SK-N-SH treated with all-trans-retinoic acid at 6 μM for 48 hours (cell line): Measurements from ENCODE around the gene SLC30A5.

Source experiments
- ARNTL ChIP-seq: fragments of 450-650 bp; formaldehyde crosslinking; IDR thresholded peaks from 2 replicates; pipeline ENCODE4 v1.5.0; 2020; ENCODE audit warnings: low read depth, mild to moderate bottlenecking, moderate library complexity, borderline replicate concordance
- BACH2 ChIP-seq: fragments of 250-450 bp; sonication (Bioruptor Pico); IDR thresholded peaks from 2 replicates; pipeline ENCODE4 v1.9.0; 2021; ENCODE audit warnings: mild to moderate bottlenecking, borderline replicate concordance
- CREB5 ChIP-seq: fragments of 250-450 bp; sonication (Bioruptor Pico); IDR thresholded peaks from 2 replicates; pipeline ENCODE4 v1.5.1; 2020; ENCODE audit warnings: low read depth, mild to moderate bottlenecking, moderate library complexity
- ISL1 ChIP-seq: fragments of 250-450 bp; sonication (Bioruptor Pico); IDR thresholded peaks from 2 replicates; pipeline ENCODE4 v2.1.2; 2022; ENCODE audit warnings: mild to moderate bottlenecking, moderate library complexity
- PATZ1 ChIP-seq: fragments of 250-450 bp; sonication (Bioruptor Pico); IDR thresholded peaks from 2 replicates; pipeline ENCODE4 v1.8.0; 2020; ENCODE audit warnings: mild to moderate bottlenecking, moderate library complexity, borderline replicate concordance
- POU6F1 ChIP-seq: fragments of 250-450 bp; sonication (Bioruptor Pico); IDR thresholded peaks from 2 replicates; pipeline ENCODE4 v1.8.0; 2021; ENCODE audit warnings: low read depth, mild to moderate bottlenecking, moderate library complexity, borderline replicate concordance
- SNAI2 ChIP-seq: fragments of 250-450 bp; sonication (Bioruptor Pico); IDR thresholded peaks from 2 replicates; pipeline ENCODE4 v1.5.0; 2020; ENCODE audit warnings: mild to moderate bottlenecking, moderate library complexity
- TSHZ2 ChIP-seq: fragments of 250-450 bp; sonication (Bioruptor Pico); IDR thresholded peaks from 2 replicates; pipeline ENCODE4 v1.5.0; 2020; ENCODE audit warnings: mild to moderate bottlenecking, moderate library complexity
- ZC3H10 ChIP-seq: fragments of 250-450 bp; sonication (Bioruptor Pico); IDR thresholded peaks from 2 replicates; pipeline ENCODE4 v1.5.1; 2021; ENCODE audit warnings: mild to moderate bottlenecking, moderate library complexity

GRCh38 chr5:69074664-69075521 lies 18.9 kb upstream of the SLC30A5 start:
- no peak for TF ChIP-seq SNAI2 (CRISPR knock-in tag)
- no peak for TF ChIP-seq ARNTL (CRISPR knock-in tag)
- TF ChIP-seq PATZ1 (CRISPR knock-in tag): no peak
- no peak for TF ChIP-seq BACH2
- no peak for TF ChIP-seq ISL1 (CRISPR knock-in tag)
- TF ChIP-seq POU6F1 (CRISPR knock-in tag): no peak
- no peak for TF ChIP-seq ZC3H10
- TF ChIP-seq TSHZ2 (CRISPR knock-in tag): no peak
- TF ChIP-seq CREB5 (CRISPR knock-in tag): no peak
